CD4-positive, alpha-beta T cell treated with Interleukin-10 for 1 hour (primary cell): Measurements from ENCODE around the gene PPM1M.

ENCODE experiments used
- DNase-seq: peaks from one replicate; pipeline ENCODE4 v3.0.0-alpha.2; 2020

The PPM1M gene

GRCh38 chr3:52298149-52299098, 52.9 kb downstream of the PPM1M start:
- no peak for DNase-seq

DNA sequence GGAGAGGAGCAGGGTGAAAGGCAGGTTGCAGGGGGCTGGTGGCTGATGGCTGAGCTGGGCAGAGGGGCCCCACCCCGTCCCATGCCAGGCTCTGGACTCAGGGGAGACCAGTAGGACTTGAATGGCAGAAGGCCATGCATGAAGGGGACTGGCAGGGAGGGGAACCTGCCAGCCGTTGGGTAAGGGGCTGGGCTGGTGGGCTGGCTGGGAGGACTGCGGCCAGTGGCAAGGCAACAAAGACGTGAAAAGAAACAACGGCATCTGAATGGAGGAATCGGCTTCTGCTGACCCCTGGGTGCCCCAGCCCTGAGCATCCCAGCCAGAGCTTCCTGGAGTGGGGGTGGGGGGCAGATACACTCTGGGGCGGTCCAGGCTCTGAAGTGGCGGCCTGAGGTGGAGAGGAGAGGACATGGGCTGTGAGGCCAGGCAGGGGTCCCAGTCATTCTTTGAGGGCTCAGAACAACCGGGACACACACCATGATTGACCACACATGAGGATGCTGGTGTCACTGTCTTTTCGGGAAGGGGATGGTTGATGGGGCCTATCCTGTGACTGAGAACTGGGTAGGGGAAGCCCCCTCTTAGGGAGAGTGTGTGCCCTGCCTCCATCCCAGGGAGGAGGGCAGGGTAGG, 53.8 kb downstream of the PPM1M start:
- DNase-seq = no peak
